ENCODE measurements around the gene PI4K2B.

- no peak for TF ChIP-seq EZH2 (optimal IDR thresholded peaks at IDR 0.05; ENCODE audit: low read depth, low read length)
- TF ChIP-seq CTCF (IDR thresholded peaks at IDR 0.05; ENCODE audit: low read length) = no peak
These were observed 56.7 kb downstream of the PI4K2B start for GRCh38 chr4:25290490-25291067.

Data from MM.1S (cell line).